AG10803 (cell line): ENCODE data around the gene SNAPC4.

Source experiments
- DNase-seq: peaks from one replicate; pipeline ENCODE4 v3.0.0; 2010; ENCODE audit warnings: low read depth
- H3K4me3 ChIP-seq: 2 replicates; pipeline ENCODE4 v1.5.1; 2011; ENCODE audit warnings: mild to moderate bottlenecking, low read length, control low read depth
- CTCF ChIP-seq: conservative IDR thresholded peaks from 2 replicates; pipeline ENCODE4 v1.5.1; 2011; ENCODE audit warnings: mild to moderate bottlenecking, low read length, control low read depth, inconsistent platforms

Gene SNAPC4

GRCh38 chr9:136400038-136400834, at the start of gene SNAPC4:
TSS of gene SNAPC4 (minus strand) at chr9:136400170. CDS start at chr9:136398428, 1,742 bp downstream.
- DNase-seq, result peak; percentile 77
- peak within 1 kb of the TSS; percentile 83 for H3K4me3 ChIP-seq
- peak; percentile 47 for TF ChIP-seq CTCF

GRCh38 chr9:136448655-136449054, 48.7 kb upstream of the SNAPC4 start:
- no peak overlapping the region for H3K4me3 ChIP-seq
- DNase-seq, result no peak
- TF ChIP-seq CTCF, result no peak

GRCh38 chr9:136447173-136447778, 47.3 kb upstream of the SNAPC4 start:
- H3K4me3 ChIP-seq, result no peak overlapping the region
- no peak for TF ChIP-seq CTCF
- no peak for DNase-seq

GRCh38 chr9:136445799-136446198, 45.8 kb upstream of the SNAPC4 start:
- TF ChIP-seq CTCF, result no peak

GRCh38 chr9:136444102-136444501, 44.1 kb upstream of the SNAPC4 start:
- no peak for DNase-seq
- no peak overlapping the region for H3K4me3 ChIP-seq
- no peak for TF ChIP-seq CTCF

More at GRCh38 chr9:136445799-136446198, 45.8 kb upstream of the SNAPC4 start:
- no peak overlapping the region for H3K4me3 ChIP-seq
- DNase-seq, result no peak

- no peak for TF ChIP-seq CTCF
- DNase-seq, result no peak
Observed at GRCh38 chr9:136443687-136444086, 43.7 kb upstream of the SNAPC4 start.

GRCh38 chr9:136443087-136443486, 43.1 kb upstream of the SNAPC4 start:
- no peak for TF ChIP-seq CTCF
- no peak overlapping the region for H3K4me3 ChIP-seq
- DNase-seq, result no peak

More at GRCh38 chr9:136443687-136444086, 43.7 kb upstream of the SNAPC4 start:
- no peak overlapping the region for H3K4me3 ChIP-seq
